GM23338 (cell line): ENCODE results near the gene SLC38A8. TPM values are rescaled to one million over a fixed set of nuclear protein-coding genes. Genes with fewer than 3 reads are reported as not detected.

Source experiments
- ATAC-seq: fragments of 200-7000 bp; cut with Tn5 transposase; 3 replicates; pipeline ENCODE4 v1.9.1; 2020
- DNase-seq: peaks from one replicate; pipeline ENCODE4 v3.0.0-alpha.2; 2015; ENCODE audit warnings: low spot score
- H2AFZ ChIP-seq: fragments of 200-600 bp; sonication (generic); 2 replicates; pipeline ENCODE4 v1.8.0; 2016; ENCODE audit warnings: antibody characterized with exemption, mild to moderate bottlenecking, moderate library complexity
- H3F3A ChIP-seq: fragments of 200-600 bp; sonication (generic); replicated peaks from 2 replicates; pipeline ENCODE4 v1.8.0; 2017; ENCODE audit warnings: antibody characterized with exemption, mixed run types, low read depth
- H3K27ac ChIP-seq: fragments of 200-600 bp; sonication (generic); 2 replicates; pipeline ENCODE4 v1.6.1; 2016; ENCODE audit warnings: low read depth
- H3K27me3 ChIP-seq: fragments of 200-600 bp; sonication (generic); 2 replicates; pipeline ENCODE4 v1.8.0; 2016; ENCODE audit warnings: mild to moderate bottlenecking, mixed run types, moderate library complexity; ENCODE audit not compliant: insufficient read depth
- H3K36me3 ChIP-seq: fragments of 200-600 bp; sonication (generic); 2 replicates; pipeline ENCODE4 v1.8.0; 2016; ENCODE audit warnings: mild to moderate bottlenecking; ENCODE audit not compliant: insufficient read depth
- H3K4me1 ChIP-seq: fragments of 200-600 bp; sonication (generic); 2 replicates; pipeline ENCODE4 v1.8.0; 2016; ENCODE audit warnings: mild to moderate bottlenecking, moderate library complexity; ENCODE audit not compliant: insufficient read depth
- H3K4me2 ChIP-seq: fragments of 200-600 bp; sonication (generic); 2 replicates; pipeline ENCODE4 v1.7.1; 2017; ENCODE audit warnings: mixed run types
- H3K4me3 ChIP-seq: fragments of 200-600 bp; sonication (generic); 2 replicates; pipeline ENCODE4 v1.6.1; 2016; ENCODE audit warnings: mixed run types
- H3K79me2 ChIP-seq: fragments of 200-600 bp; sonication (generic); replicated peaks from 2 replicates; pipeline ENCODE4 v1.8.0; 2017; ENCODE audit warnings: mild to moderate bottlenecking; ENCODE audit not compliant: insufficient read depth
- H3K9me2 ChIP-seq: fragments of 200-600 bp; sonication (generic); 2 replicates; pipeline ENCODE4 v1.8.0; 2017; ENCODE audit not compliant: insufficient read depth
- H4K20me1 ChIP-seq: fragments of 200-600 bp; sonication (generic); replicated peaks from 2 replicates; pipeline ENCODE4 v1.8.0; 2017; ENCODE audit warnings: mild to moderate bottlenecking; ENCODE audit not compliant: insufficient read depth
- H3K27ac Mint-ChIP-seq: 2 replicates; pipeline ENCODE4 v1.8.0; 2020; ENCODE audit warnings: inconsistent platforms, mild to moderate bottlenecking, moderate library complexity, mixed read lengths
- H3K27me3 Mint-ChIP-seq: 3 replicates; pipeline ENCODE4 v1.8.0; 2022; ENCODE audit warnings: low read depth, mild to moderate bottlenecking, moderate library complexity, mixed read lengths, inconsistent platforms; ENCODE audit not compliant: insufficient read depth, poor library complexity
- H3K36me3 Mint-ChIP-seq: 3 replicates; pipeline ENCODE4 v1.8.0; 2021; ENCODE audit warnings: low read depth, mild to moderate bottlenecking, inconsistent platforms, moderate library complexity, mixed read lengths
- H3K4me1 Mint-ChIP-seq: 3 replicates; pipeline ENCODE4 v1.8.0; 2020; ENCODE audit warnings: mild to moderate bottlenecking, inconsistent platforms, mixed read lengths
- H3K4me3 Mint-ChIP-seq: 3 replicates; pipeline ENCODE4 v1.8.0; 2021; ENCODE audit warnings: moderate library complexity, mild to moderate bottlenecking, inconsistent platforms, mixed read lengths
- H3K9me3 Mint-ChIP-seq: 3 replicates; pipeline ENCODE4 v1.8.0; 2020; ENCODE audit warnings: moderate library complexity, mild to moderate bottlenecking, inconsistent platforms, mixed read lengths
- CREB1 ChIP-seq: fragments of 250-450 bp; sonication (Bioruptor Pico); IDR thresholded peaks from 2 replicates; pipeline ENCODE4 v1.5.0; 2020; ENCODE audit warnings: low read depth, mild to moderate bottlenecking, moderate library complexity
- EZH2 ChIP-seq: fragments of 200-600 bp; sonication (generic); IDR thresholded peaks from one replicate; pipeline ENCODE4 v1.8.0; 2017; ENCODE audit warnings: antibody characterized with exemption, mild to moderate bottlenecking, low read depth; ENCODE audit not compliant: unreplicated experiment
- EZH2phosphoT487 ChIP-seq: fragments of 200-600 bp; sonication (generic); IDR thresholded peaks from one replicate; pipeline ENCODE4 v1.8.1; 2018; ENCODE audit warnings: antibody characterized with exemption; ENCODE audit not compliant: unreplicated experiment
- JUNB ChIP-seq: IDR thresholded peaks from one replicate; pipeline ENCODE4 v1.6.1; 2016; ENCODE audit warnings: antibody characterized with exemption; ENCODE audit not compliant: unreplicated experiment
- NANOG ChIP-seq: IDR thresholded peaks from 2 replicates; pipeline ENCODE4 v1.6.1; 2016; ENCODE audit warnings: antibody characterized with exemption, borderline replicate concordance
- POLR2AphosphoS5 ChIP-seq: IDR thresholded peaks from 2 replicates; pipeline ENCODE4 v1.6.1; 2016; ENCODE audit warnings: antibody characterized with exemption, low read depth
- STAT1 ChIP-seq: IDR thresholded peaks from one replicate; pipeline ENCODE4 v1.6.1; 2016; ENCODE audit warnings: antibody characterized with exemption; ENCODE audit not compliant: unreplicated experiment
- ZNF114 ChIP-seq: fragments of 250-450 bp; sonication (Bioruptor Pico); IDR thresholded peaks from 2 replicates; pipeline ENCODE4 v1.5.0; 2020; ENCODE audit warnings: mild to moderate bottlenecking, moderate library complexity
- ZNF331 ChIP-seq: fragments of 250-450 bp; sonication (Bioruptor Pico); IDR thresholded peaks from 2 replicates; pipeline ENCODE4 v1.5.0; 2020; ENCODE audit warnings: low read depth, mild to moderate bottlenecking, moderate library complexity
- polyA plus RNA-seq: library from polyadenylated mRNA; unstranded; fragments of >200 nt; fragmentation: Nextera tagmentation; extraction: Ambion mirVana; gene quantifications from 2 replicates; pipeline ENCODE4 v1.2.1, GENCODE V29; 2016
- total RNA-seq: library from RNA; depleted of rRNA; stranded (reverse); fragments of >200 nt; shearing (Covaris generic); gene quantifications from 2 replicates; pipeline ENCODE4 v1.2.3, GENCODE V29; 2014
- TF ChIP-seq, protein P1 (sequence below): IDR thresholded peaks from 2 replicates; pipeline ENCODE4 v1.6.1; 2016; ENCODE audit warnings: antibody characterized with exemption
- TF ChIP-seq, protein P2 (sequence below), 2 experiments: fragments of 200-600 bp in 1 of 2; sonication (generic) in 1 of 2; conservative IDR thresholded peaks; 2 replicates each; pipeline versions ENCODE4 v1.5.1 to v1.6.1; 2016 to 2017; ENCODE audit warnings: antibody characterized with exemption in 2 of 2, low read depth in 2 of 2, mild to moderate bottlenecking in 2 of 2, moderate library complexity in 1 of 2
- TF ChIP-seq, protein P3 (sequence below): fragments of 250-450 bp; sonication (Bioruptor Pico); IDR thresholded peaks from 2 replicates; pipeline ENCODE4 v1.5.0; 2020; ENCODE audit warnings: mild to moderate bottlenecking, moderate library complexity
- TF ChIP-seq, protein P4 (sequence below): IDR thresholded peaks from one replicate; pipeline ENCODE4 v1.6.1; 2018; ENCODE audit warnings: antibody characterized with exemption; ENCODE audit not compliant: unreplicated experiment

The SLC38A8 gene
- total and polyA plus RNA-seq, 2 experiments from 2014 or later, result not detected

DNA sequence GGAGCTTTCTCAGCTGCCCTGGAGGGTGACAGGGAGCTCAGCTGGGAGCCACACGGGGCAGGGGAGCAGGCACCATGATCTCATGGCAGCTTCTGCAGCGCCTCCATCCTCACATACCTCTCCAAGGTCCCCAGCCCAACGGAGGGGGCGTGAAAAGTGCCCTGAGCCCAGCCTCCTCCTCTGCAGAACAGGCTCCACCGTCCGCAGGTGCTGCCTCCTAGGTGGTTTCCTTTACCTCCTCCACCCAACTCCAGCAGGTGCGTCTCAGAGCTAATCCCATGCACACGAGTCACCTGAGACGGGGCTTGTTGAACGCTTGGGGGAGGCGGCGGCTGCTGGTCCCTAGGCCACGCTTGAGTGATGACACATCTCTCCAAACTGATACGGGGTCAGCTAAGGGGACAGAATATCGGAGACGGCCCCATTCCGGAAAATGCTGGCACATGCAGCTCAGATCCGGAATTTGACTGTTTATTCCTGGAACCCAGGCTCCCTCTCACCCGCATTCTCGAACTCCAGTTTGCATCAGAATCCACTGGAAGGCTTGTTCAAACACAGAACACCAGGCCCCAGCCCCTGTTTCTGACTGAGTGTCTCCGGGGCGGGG, 387 bp upstream of the SLC38A8 start:
- Histone ChIP-seq H3K36me3 (no peaks in the 10 kb centered on the region), H3K4me2 (no peak overlapping the region), H3K27me3 (no peaks in the 10 kb centered on the region), H2AFZ (no peak overlapping the region; the same call in 1 of the 2 replicates), H3K4me1 (peaks cover 7% of the 10 kb centered on the region; the same call in 1 of the 2 replicates), H3K9me2 (no peaks in the 10 kb centered on the region), H4K20me1 (no peaks in the 10 kb centered on the region), H3F3A (no peaks in the 10 kb centered on the region), H3K4me3 (no peak overlapping the region), H3K79me2 (no peaks in the 10 kb centered on the region), H3K27ac (no peak overlapping the region)
- ATAC-seq (peak; percentile 59), DNase-seq (peak; percentile 60)
- Mint-ChIP-seq H3K27me3 (peaks cover 18% of the 10 kb centered on the region), H3K4me1 (peaks cover 22% of the 10 kb centered on the region), H3K9me3 (no peaks in the 10 kb centered on the region; the same call in 2 of the 3 replicates), H3K4me3 (no peak overlapping the region), H3K36me3 (no peaks in the 10 kb centered on the region), H3K27ac (no peak overlapping the region)
- TF ChIP-seq, protein P1, sequence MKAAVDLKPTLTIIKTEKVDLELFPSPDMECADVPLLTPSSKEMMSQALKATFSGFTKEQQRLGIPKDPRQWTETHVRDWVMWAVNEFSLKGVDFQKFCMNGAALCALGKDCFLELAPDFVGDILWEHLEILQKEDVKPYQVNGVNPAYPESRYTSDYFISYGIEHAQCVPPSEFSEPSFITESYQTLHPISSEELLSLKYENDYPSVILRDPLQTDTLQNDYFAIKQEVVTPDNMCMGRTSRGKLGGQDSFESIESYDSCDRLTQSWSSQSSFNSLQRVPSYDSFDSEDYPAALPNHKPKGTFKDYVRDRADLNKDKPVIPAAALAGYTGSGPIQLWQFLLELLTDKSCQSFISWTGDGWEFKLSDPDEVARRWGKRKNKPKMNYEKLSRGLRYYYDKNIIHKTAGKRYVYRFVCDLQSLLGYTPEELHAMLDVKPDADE, result no peak
- TF ChIP-seq ZNF331 (CRISPR knock-in tag) (no peak), STAT1 (no peak), CREB1 (no peak), ZNF114 (CRISPR knock-in tag) (no peak), EZH2phosphoT487 (no peak), EZH2 (no peak), POLR2AphosphoS5 (no peak), JUNB (no peak), NANOG (no peak)
- TF ChIP-seq, protein P2, sequence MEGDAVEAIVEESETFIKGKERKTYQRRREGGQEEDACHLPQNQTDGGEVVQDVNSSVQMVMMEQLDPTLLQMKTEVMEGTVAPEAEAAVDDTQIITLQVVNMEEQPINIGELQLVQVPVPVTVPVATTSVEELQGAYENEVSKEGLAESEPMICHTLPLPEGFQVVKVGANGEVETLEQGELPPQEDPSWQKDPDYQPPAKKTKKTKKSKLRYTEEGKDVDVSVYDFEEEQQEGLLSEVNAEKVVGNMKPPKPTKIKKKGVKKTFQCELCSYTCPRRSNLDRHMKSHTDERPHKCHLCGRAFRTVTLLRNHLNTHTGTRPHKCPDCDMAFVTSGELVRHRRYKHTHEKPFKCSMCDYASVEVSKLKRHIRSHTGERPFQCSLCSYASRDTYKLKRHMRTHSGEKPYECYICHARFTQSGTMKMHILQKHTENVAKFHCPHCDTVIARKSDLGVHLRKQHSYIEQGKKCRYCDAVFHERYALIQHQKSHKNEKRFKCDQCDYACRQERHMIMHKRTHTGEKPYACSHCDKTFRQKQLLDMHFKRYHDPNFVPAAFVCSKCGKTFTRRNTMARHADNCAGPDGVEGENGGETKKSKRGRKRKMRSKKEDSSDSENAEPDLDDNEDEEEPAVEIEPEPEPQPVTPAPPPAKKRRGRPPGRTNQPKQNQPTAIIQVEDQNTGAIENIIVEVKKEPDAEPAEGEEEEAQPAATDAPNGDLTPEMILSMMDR (conservative IDR thresholded peaks at IDR 0.05; ENCODE audit: low read depth in 2 of 2), result no peak
- TF ChIP-seq, protein P3, sequence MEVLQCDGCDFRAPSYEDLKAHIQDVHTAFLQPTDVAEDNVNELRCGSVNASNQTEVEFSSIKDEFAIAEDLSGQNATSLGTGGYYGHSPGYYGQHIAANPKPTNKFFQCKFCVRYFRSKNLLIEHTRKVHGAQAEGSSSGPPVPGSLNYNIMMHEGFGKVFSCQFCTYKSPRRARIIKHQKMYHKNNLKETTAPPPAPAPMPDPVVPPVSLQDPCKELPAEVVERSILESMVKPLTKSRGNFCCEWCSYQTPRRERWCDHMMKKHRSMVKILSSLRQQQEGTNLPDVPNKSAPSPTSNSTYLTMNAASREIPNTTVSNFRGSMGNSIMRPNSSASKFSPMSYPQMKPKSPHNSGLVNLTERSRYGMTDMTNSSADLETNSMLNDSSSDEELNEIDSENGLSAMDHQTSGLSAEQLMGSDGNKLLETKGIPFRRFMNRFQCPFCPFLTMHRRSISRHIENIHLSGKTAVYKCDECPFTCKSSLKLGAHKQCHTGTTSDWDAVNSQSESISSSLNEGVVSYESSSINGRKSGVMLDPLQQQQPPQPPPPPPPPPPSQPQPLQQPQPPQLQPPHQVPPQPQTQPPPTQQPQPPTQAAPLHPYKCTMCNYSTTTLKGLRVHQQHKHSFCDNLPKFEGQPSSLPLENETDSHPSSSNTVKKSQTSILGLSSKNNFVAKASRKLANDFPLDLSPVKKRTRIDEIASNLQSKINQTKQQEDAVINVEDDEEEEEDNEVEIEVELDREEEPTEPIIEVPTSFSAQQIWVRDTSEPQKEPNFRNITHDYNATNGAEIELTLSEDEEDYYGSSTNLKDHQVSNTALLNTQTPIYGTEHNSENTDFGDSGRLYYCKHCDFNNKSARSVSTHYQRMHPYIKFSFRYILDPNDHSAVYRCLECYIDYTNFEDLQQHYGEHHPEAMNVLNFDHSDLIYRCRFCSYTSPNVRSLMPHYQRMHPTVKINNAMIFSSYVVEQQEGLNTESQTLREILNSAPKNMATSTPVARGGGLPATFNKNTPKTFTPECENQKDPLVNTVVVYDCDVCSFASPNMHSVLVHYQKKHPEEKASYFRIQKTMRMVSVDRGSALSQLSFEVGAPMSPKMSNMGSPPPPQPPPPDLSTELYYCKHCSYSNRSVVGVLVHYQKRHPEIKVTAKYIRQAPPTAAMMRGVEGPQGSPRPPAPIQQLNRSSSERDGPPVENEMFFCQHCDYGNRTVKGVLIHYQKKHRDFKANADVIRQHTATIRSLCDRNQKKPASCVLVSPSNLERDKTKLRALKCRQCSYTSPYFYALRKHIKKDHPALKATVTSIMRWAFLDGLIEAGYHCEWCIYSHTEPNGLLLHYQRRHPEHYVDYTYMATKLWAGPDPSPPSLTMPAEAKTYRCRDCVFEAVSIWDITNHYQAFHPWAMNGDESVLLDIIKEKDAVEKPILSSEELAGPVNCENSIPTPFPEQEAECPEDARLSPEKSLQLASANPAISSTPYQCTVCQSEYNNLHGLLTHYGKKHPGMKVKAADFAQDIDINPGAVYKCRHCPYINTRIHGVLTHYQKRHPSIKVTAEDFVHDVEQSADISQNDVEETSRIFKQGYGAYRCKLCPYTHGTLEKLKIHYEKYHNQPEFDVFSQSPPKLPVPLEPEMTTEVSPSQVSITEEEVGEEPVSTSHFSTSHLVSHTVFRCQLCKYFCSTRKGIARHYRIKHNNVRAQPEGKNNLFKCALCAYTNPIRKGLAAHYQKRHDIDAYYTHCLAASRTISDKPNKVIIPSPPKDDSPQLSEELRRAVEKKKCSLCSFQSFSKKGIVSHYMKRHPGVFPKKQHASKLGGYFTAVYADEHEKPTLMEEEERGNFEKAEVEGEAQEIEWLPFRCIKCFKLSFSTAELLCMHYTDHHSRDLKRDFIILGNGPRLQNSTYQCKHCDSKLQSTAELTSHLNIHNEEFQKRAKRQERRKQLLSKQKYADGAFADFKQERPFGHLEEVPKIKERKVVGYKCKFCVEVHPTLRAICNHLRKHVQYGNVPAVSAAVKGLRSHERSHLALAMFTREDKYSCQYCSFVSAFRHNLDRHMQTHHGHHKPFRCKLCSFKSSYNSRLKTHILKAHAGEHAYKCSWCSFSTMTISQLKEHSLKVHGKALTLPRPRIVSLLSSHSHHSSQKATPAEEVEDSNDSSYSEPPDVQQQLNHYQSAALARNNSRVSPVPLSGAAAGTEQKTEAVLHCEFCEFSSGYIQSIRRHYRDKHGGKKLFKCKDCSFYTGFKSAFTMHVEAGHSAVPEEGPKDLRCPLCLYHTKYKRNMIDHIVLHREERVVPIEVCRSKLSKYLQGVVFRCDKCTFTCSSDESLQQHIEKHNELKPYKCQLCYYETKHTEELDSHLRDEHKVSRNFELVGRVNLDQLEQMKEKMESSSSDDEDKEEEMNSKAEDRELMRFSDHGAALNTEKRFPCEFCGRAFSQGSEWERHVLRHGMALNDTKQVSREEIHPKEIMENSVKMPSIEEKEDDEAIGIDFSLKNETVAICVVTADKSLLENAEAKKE (CRISPR knock-in tag), result no peak
- TF ChIP-seq, protein P4, sequence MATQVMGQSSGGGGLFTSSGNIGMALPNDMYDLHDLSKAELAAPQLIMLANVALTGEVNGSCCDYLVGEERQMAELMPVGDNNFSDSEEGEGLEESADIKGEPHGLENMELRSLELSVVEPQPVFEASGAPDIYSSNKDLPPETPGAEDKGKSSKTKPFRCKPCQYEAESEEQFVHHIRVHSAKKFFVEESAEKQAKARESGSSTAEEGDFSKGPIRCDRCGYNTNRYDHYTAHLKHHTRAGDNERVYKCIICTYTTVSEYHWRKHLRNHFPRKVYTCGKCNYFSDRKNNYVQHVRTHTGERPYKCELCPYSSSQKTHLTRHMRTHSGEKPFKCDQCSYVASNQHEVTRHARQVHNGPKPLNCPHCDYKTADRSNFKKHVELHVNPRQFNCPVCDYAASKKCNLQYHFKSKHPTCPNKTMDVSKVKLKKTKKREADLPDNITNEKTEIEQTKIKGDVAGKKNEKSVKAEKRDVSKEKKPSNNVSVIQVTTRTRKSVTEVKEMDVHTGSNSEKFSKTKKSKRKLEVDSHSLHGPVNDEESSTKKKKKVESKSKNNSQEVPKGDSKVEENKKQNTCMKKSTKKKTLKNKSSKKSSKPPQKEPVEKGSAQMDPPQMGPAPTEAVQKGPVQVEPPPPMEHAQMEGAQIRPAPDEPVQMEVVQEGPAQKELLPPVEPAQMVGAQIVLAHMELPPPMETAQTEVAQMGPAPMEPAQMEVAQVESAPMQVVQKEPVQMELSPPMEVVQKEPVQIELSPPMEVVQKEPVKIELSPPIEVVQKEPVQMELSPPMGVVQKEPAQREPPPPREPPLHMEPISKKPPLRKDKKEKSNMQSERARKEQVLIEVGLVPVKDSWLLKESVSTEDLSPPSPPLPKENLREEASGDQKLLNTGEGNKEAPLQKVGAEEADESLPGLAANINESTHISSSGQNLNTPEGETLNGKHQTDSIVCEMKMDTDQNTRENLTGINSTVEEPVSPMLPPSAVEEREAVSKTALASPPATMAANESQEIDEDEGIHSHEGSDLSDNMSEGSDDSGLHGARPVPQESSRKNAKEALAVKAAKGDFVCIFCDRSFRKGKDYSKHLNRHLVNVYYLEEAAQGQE, result no peak
